Tongue (tissue), 2 donors: ENCODE measurements around the gene CDY1B. TPM values are rescaled to one million over a fixed set of nuclear protein-coding genes. Genes with fewer than 3 reads are reported as not detected.
"Not testable (repeated sequence)": the region's sequence is repeated elsewhere in the genome, so short reads cannot be mapped to it uniquely, and the experiment has no call there.

Source experiments
- DNase-seq: peaks from one replicate; pipeline ENCODE4 v3.0.0-alpha.2; 2015
- total RNA-seq: library from RNA; depleted of rRNA; stranded (reverse); fragments of >200 nt; gene quantifications from one replicate; pipeline ENCODE4 v1.2.3, GENCODE V29; 2014

Gene CDY1B, protein sequence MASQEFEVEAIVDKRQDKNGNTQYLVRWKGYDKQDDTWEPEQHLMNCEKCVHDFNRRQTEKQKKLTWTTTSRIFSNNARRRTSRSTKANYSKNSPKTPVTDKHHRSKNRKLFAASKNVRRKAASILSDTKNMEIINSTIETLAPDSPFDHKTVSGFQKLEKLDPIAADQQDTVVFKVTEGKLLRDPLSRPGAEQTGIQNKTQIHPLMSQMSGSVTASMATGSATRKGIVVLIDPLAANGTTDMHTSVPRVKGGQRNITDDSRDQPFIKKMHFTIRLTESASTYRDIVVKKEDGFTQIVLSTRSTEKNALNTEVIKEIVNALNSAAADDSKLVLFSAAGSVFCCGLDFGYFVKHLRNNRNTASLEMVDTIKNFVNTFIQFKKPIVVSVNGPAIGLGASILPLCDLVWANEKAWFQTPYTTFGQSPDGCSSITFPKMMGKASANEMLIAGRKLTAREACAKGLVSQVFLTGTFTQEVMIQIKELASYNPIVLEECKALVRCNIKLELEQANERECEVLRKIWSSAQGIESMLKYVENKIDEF
- total RNA-seq = not detected

DNA sequence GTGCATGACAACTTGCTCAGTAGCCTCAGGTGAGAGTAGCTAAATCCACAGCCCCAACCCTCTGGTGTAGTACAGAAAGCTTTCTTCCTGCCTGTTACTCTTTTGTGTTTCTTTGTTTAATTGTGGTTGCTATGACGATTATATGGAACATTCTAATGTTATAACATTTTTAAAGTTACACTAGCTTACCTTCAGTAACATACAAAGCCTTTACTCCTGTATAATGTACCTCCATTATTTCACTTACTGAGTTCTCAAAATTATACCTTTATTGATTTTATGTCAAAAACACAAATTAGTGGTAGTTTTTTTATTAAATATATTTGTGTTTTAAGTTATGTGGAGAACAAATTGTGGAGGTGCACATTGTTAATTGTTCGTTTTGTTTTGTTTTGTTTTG lies at the start of gene CDY1B:
CDY1B (minus strand) TSS at position 101 of the 400 bp plus-strand sequence. CDS start 331 bp downstream, outside the sequence.
- not testable (repeated sequence) for DNase-seq

DNA sequence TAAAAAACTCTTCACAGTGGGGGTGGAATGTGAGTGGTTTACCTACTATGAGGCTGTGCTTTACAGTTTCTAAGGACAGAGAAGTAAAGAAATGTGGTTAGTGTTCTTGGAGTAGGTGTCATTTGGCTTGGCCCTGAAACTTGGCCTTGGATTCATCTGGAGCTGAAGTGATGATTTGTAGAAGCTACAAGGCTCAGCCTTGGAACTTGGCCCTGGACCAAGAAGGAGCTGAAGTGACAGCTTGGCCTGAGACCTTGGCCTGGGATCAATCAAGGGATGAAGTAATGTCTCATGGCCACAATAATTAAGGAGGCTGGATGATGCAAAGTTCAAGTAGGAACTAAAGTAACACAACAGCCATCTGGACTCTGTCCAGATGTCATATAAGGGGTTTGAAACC lies 1.7 kb upstream of the CDY1B start:
- not testable (repeated sequence) for DNase-seq

DNA sequence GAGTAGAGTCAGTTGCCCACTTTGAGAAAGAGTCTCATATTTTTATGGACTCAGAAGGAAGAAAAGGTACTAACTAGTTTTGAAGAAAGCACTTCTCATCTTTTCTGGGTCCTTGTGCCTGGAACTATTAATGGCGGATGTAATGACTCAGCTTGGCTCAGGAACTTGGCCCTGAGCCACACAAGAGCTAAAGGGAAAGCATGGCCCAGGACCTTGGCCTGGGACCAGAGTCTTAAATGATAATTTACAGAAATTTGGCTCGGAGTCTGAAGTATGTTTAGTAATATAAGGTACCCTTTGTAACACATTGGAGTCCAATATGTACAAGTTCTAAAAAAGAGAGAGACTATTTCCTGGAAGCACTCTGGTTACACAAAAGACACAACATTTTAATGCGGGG lies 4.6 kb downstream of the CDY1B start:
- not testable (repeated sequence) for DNase-seq

DNA sequence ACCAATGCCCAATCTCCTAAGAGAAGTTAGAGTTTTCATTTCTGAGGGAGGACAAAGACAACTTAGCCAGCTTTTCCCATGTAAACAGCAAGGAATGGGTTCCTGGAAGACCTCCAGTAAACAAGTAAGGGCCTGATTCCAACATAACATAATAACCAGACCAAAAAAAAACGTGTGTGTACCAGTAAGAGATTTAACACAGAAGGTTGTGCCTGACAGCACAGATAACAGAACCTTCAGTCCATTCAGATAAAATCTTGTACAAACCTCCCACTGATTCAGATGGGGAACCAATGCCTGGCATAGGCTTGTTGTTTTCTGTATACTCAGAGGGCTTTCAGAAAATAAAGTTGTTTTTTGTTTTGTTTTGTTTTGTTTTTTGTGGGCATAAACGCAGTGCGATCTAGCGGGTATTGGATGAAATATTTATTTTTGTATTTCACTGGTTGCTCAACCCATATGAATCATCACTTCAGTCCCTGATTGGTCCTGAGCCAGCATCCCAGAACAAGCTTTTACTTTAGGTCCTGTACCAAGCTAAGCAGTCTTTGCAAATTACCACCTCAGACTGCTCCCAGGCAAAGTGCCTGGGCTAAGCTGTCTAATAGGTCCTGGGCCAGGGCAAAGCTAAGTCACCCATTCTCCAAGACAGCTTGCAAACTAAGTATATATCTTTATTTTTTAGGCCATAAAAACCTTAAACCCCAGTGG lies 8.7 kb downstream of the CDY1B start:
- not testable (repeated sequence) for DNase-seq

DNA sequence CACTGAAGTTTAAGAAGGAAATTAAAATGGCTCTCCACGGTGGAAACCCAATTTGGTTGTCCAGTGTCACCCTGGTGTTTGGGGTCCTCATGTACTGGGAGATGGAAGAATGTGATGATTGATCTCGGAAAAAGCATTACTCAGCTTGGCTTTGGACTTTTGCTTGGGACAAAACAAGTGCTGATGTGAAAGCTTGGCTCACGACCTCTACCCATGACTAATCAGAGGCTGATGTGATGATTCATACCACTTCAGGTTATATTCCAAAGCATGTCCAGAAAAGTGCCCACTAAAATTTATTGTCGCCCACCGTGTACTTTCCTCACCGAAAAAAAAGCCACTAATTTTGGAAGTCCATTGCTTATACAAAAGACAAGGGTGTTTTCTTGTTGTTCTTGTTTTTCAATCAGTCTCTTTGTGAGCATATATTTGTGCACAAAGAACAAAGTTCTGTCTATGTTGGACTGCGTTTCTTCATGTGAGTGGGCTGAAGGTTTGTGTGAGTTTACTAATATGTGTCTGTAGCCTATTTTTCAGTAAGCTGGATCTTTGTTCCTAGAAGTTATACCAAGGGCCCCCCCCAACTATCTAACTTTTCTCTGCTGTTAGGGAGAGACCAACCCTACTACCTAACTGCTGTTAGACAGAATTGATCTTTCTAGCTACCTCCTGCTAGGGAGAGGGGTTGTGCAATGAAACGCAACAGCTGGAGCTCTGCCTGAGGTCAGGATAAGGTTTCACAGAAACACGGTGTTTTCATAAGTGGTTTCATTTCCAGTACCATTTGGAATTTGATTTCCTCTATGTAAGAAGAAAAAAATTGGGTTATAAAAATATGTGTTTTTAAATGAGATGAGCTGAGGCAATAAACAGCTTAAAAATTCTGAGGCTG lies 21.4 kb downstream of the CDY1B start:
- not testable (repeated sequence) for DNase-seq
